Measurements from ENCODE around the gene GNA12. TPM values are rescaled to one million over a fixed set of nuclear protein-coding genes. Genes with fewer than 3 reads are reported as not detected.

The GNA12 gene
- total and polyA plus RNA-seq, 10 of the 15 experiments (the other 5 are each of a cell fraction or from before 2014, with no cell fraction given), result 1.9 to 51.8 (median 12.6) TPM

DNA sequence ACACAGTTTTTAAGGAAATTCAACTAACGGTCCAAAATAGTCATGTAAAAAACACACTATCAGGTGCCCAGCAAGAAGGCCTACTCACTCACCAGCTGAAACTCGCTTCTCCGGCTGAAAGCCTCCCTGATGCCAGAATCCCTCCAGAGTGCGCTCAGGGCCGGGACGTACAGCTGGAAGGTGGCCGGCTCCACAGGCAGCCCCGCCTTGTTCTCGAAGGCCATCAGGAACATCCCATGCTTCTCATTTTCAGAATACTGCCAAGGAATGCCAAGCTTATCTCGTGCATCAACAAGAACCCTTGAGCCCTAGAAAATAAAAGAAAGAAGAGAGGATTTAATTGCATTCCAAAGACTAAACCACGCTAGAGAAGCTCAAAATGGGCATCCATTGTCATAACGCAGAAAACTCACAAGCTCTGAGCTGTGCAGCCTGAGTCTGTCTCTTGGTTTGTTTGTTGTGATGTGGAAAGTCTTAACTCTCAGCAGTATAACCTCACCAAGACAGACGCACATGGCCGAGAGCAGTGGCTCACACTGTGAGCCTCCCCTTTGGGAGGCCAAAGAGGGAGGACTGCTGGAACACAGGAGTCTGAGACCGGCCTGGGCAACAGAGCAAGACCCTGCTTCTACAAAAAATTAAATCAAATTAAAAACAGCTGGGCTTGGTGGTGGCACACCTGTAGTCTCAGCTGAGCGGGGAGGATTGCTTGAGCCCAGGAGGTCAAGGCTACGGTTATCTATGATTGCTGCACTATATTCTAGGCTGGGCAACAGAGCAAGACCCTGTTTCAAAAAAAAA is 49.1 kb downstream of the GNA12 start:
- H3K9me3 ChIP-seq (replicated peaks; ENCODE audit: control insufficient read depth, insufficient read depth, low read length), result no peaks in the 10 kb centered on the region
- H3K4me3 ChIP-seq, result no peak overlapping the region
- POLR2A ChIA-PET, result interaction anchor here (1.6 kb wide), 1 partner anchor 85 kb away, joined by 5 read pairs; no protein-coding TSS in a partner anchor
- peaks cover 3 to 5% of the 10 kb centered on the region in 2 experiments; a peak in 3 of 4 replicates for H3K36me3 ChIP-seq (ENCODE audit: control insufficient read depth in 2 of 2, insufficient read depth in 2 of 2, low read length in 1 of 2)
- BruUV-seq (replicated peaks), result no TSS peak
- 88% methylated on average over 17 of the region's 17 CpGs for WGBS (ENCODE audit: insufficient coverage, insufficient replicate concordance, low lambda C conversion rate, missing lambda C conversion rate)
- H3K27me3 ChIP-seq (replicated peaks in 1 of 2; ENCODE audit: control insufficient read depth in 2 of 2, insufficient read depth in 2 of 2, low read length in 1 of 2), result no peaks in the 10 kb centered on the region
- FAIRE-seq (no peak), ATAC-seq (no peak), DNase-seq (ENCODE audit: low read depth, low spot score) (no peak)
- H3K4me1 ChIP-seq (ENCODE audit: control insufficient read depth, insufficient read depth, low read length), result peaks cover 4% of the 10 kb centered on the region; the same call in 1 of the 2 replicates
- in situ Hi-C loops (cut with MboI) (no loop called here), intact Hi-C loops (cut with micrococcal nuclease; ENCODE audit: unreplicated experiment) (no loop called here)
- H3K79me2 ChIP-seq (ENCODE audit: control insufficient read depth, insufficient read depth, low read length), result no peaks in the 10 kb centered on the region
- H4K20me1 ChIP-seq (ENCODE audit: control insufficient read depth, insufficient read depth), result no peaks in the 10 kb centered on the region
- no peak overlapping the region for H3K9ac ChIP-seq (ENCODE audit: control insufficient read depth, insufficient read depth, low read length)
- SMC1A ChIA-PET (ENCODE audit: uncharacterized antibody, unreplicated experiment), result interaction anchor here (0.6 to 3.4 kb wide), 6 partner anchors 9 to 260 kb away, joined by 3 to 16 read pairs (median 4); no protein-coding TSS in a partner anchor
- TF ChIP-seq RELA (IDR thresholded peaks at IDR 0.05; ENCODE audit: borderline replicate concordance, partially characterized antibody), result no peak
- TF ChIP-seq MXI1 (IDR thresholded peaks at IDR 0.05; ENCODE audit: low read depth, low read length), result no peak
- TF ChIP-seq TCF3 (IDR thresholded peaks at IDR 0.05; ENCODE audit: borderline replicate concordance, insufficient read depth, low read depth, low read length), result no peak
- TF ChIP-seq HDGF (IDR thresholded peaks at IDR 0.05), result no peak
- no peak for TF ChIP-seq RBBP5 (conservative IDR thresholded peaks at IDR 0.05)
- no peak for TF ChIP-seq SMAD1 (IDR thresholded peaks at IDR 0.05; ENCODE audit: low read depth, partially characterized antibody)
- TF ChIP-seq, protein P1, sequence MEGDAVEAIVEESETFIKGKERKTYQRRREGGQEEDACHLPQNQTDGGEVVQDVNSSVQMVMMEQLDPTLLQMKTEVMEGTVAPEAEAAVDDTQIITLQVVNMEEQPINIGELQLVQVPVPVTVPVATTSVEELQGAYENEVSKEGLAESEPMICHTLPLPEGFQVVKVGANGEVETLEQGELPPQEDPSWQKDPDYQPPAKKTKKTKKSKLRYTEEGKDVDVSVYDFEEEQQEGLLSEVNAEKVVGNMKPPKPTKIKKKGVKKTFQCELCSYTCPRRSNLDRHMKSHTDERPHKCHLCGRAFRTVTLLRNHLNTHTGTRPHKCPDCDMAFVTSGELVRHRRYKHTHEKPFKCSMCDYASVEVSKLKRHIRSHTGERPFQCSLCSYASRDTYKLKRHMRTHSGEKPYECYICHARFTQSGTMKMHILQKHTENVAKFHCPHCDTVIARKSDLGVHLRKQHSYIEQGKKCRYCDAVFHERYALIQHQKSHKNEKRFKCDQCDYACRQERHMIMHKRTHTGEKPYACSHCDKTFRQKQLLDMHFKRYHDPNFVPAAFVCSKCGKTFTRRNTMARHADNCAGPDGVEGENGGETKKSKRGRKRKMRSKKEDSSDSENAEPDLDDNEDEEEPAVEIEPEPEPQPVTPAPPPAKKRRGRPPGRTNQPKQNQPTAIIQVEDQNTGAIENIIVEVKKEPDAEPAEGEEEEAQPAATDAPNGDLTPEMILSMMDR (IDR thresholded peaks at IDR 0.05 in 2 of 3, conservative IDR thresholded peaks at IDR 0.05 in 1 of 3; ENCODE audit: control insufficient read depth in 2 of 3, extremely low read depth in 1 of 3, insufficient read depth in 1 of 3, low read depth in 3 of 3, low read length in 3 of 3), result no peak
- TF ChIP-seq SMAD5 (IDR thresholded peaks at IDR 0.05; ENCODE audit: low read depth), result no peak
- no peak for TF ChIP-seq POLR2AphosphoS5 (IDR thresholded peaks at IDR 0.05; ENCODE audit: low read length)
- TF ChIP-seq RELB (IDR thresholded peaks at IDR 0.05; ENCODE audit: low read depth), result no peak
- no peak for TF ChIP-seq USF2 (IDR thresholded peaks at IDR 0.05; ENCODE audit: borderline replicate concordance, low read depth, low read length)
- no peak for TF ChIP-seq GATAD2B (conservative IDR thresholded peaks at IDR 0.05; ENCODE audit: low read depth)
- TF ChIP-seq CREB1 (IDR thresholded peaks at IDR 0.05; ENCODE audit: low read depth), result no peak
- TF ChIP-seq NFXL1 (IDR thresholded peaks at IDR 0.05; ENCODE audit: borderline replicate concordance), result no peak
- TF ChIP-seq ZNF217 (IDR thresholded peaks at IDR 0.05), result no peak
- no peak for TF ChIP-seq HCFC1 (IDR thresholded peaks at IDR 0.05; ENCODE audit: low read length)
- no peak for TF ChIP-seq MTA3 (IDR thresholded peaks at IDR 0.05; ENCODE audit: borderline replicate concordance, low read length)
- no peak for TF ChIP-seq ATF7 (IDR thresholded peaks at IDR 0.05; ENCODE audit: low read depth)
- TF ChIP-seq HDAC2 (IDR thresholded peaks at IDR 0.05), result no peak
- no peak overlapping the region for H2AFZ ChIP-seq (ENCODE audit: control insufficient read depth, low read depth, low read length)
- CTCF ChIA-PET, result interaction anchor here (0.7 to 2.1 kb wide), 3 partner anchors 10 to 124 kb away, joined by 4 read pairs; no protein-coding TSS in a partner anchor
- RAD21 ChIA-PET (ENCODE audit: unreplicated experiment), result interaction anchor here (1.2 to 1.5 kb wide), 2 partner anchors 22 to 85 kb away, joined by 3 read pairs; no protein-coding TSS in a partner anchor
- no peak overlapping the region for H3K4me2 ChIP-seq (ENCODE audit: control insufficient read depth, insufficient read depth)
- no peak overlapping the region for H3K27ac ChIP-seq (ENCODE audit: control insufficient read depth, insufficient read depth)
